ENCODE data around the gene RBBP8.

Gene RBBP8

DNA sequence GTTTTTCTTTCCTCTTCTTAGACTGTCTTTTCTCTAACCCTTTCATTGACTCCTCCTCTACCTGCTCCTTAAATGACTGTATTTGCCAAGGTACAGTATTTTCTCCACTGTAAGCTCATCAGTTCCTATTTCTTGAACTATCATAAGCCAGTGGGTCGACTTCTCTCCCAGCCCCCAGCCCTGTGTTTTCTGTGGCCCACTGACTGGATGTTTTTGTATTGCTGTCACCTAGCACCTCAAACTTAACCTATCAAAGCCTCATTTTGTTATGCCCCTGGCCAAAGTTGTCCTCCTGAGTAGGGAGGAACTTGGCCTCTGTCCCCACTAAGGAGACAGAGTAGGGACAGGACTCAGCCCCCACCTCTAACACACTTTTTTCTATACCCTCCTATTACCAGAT, 136.8 kb downstream of the RBBP8 start:
- TF ChIP-seq, protein P1, sequence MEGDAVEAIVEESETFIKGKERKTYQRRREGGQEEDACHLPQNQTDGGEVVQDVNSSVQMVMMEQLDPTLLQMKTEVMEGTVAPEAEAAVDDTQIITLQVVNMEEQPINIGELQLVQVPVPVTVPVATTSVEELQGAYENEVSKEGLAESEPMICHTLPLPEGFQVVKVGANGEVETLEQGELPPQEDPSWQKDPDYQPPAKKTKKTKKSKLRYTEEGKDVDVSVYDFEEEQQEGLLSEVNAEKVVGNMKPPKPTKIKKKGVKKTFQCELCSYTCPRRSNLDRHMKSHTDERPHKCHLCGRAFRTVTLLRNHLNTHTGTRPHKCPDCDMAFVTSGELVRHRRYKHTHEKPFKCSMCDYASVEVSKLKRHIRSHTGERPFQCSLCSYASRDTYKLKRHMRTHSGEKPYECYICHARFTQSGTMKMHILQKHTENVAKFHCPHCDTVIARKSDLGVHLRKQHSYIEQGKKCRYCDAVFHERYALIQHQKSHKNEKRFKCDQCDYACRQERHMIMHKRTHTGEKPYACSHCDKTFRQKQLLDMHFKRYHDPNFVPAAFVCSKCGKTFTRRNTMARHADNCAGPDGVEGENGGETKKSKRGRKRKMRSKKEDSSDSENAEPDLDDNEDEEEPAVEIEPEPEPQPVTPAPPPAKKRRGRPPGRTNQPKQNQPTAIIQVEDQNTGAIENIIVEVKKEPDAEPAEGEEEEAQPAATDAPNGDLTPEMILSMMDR (IDR thresholded peaks at IDR 0.05; ENCODE audit: borderline replicate concordance, extremely low read depth, low read length, poor library complexity, severe bottlenecking) = no peak
- no peak for TF ChIP-seq EZH2 (IDR thresholded peaks at IDR 0.05; ENCODE audit: borderline replicate concordance, low read depth, low read length, severe bottlenecking)

DNA sequence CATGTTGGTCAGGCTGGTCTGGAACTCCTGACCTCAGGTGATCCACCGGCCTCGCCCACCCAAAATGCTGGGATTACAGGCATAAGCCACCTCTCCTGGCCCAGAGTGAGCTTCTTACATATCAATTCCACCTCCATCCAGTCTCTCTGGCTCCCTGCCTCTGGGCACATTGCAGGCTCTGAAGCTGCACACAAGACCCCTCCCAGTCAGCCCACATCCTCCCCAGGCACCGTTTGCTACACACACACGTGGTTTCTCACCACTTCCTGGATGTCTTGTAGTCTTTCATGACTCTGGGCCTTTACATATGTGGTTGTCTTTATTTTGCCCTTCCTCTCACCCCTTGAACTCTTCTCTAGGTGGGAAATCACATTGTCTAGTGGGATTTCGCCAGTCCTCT, 138.2 kb downstream of the RBBP8 start:
- Histone ChIP-seq H3K4me1 (ENCODE audit: insufficient read depth, low read length) (peaks cover 52% of the 10 kb centered on the region), H3K36me3 (ENCODE audit: insufficient read depth, low read length) (no peaks in the 10 kb centered on the region), H3K79me2 (ENCODE audit: insufficient read depth, low read length) (no peaks in the 10 kb centered on the region), H3K9ac (ENCODE audit: low read depth, low read length) (peak overlapping the region; percentile 27; the same call in 1 of the 2 replicates), H3K4me2 (ENCODE audit: insufficient read depth, low read length) (peak overlapping the region; percentile 52), H3K9me3 (ENCODE audit: insufficient read depth, low read length, severe bottlenecking) (no peaks in the 10 kb centered on the region), H3K4me3 (ENCODE audit: low read depth in 1 of 2, low read length in 2 of 2) (no peak overlapping the region), H4K20me1 (ENCODE audit: insufficient read depth, low read length) (peaks cover 5% of the 10 kb centered on the region; the same call in 1 of the 2 replicates), H3K27ac (ENCODE audit: low read length) (peak overlapping the region; percentile 81), H2AFZ (ENCODE audit: low read depth, low read length) (no peak overlapping the region), H3K27me3 (ENCODE audit: insufficient read depth, low read length, poor library complexity) (no peaks in the 10 kb centered on the region)
- TF ChIP-seq, protein P1 (IDR thresholded peaks at IDR 0.05; ENCODE audit: borderline replicate concordance, extremely low read depth, low read length, poor library complexity, severe bottlenecking) = no peak
- TF ChIP-seq EZH2 (IDR thresholded peaks at IDR 0.05; ENCODE audit: borderline replicate concordance, low read depth, low read length, severe bottlenecking) = no peak
- peak; percentile 96 for DNase-seq
- peak; percentile 99 for ATAC-seq (ENCODE audit: insufficient read depth, low read depth)

More for the DNA sequence above, 136.8 kb downstream of the RBBP8 start:
- Histone ChIP-seq H4K20me1 (ENCODE audit: insufficient read depth, low read length) (peaks cover 5% of the 10 kb centered on the region; the same call in 1 of the 2 replicates), H3K4me1 (ENCODE audit: insufficient read depth, low read length) (peaks cover 52% of the 10 kb centered on the region), H3K9ac (ENCODE audit: low read depth, low read length) (no peak overlapping the region), H3K9me3 (ENCODE audit: insufficient read depth, low read length, severe bottlenecking) (no peaks in the 10 kb centered on the region), H3K27me3 (ENCODE audit: insufficient read depth, low read length, poor library complexity) (no peaks in the 10 kb centered on the region), H3K4me3 (ENCODE audit: low read depth in 1 of 2, low read length in 2 of 2) (no peak overlapping the region), H3K4me2 (ENCODE audit: insufficient read depth, low read length) (no peak overlapping the region), H3K79me2 (ENCODE audit: insufficient read depth, low read length) (no peaks in the 10 kb centered on the region), H2AFZ (ENCODE audit: low read depth, low read length) (no peak overlapping the region), H3K27ac (ENCODE audit: low read length) (peak overlapping the region; percentile 74), H3K36me3 (ENCODE audit: insufficient read depth, low read length) (no peaks in the 10 kb centered on the region)
- DNase-seq (no peak), ATAC-seq (ENCODE audit: insufficient read depth, low read depth) (no peak)

DNA sequence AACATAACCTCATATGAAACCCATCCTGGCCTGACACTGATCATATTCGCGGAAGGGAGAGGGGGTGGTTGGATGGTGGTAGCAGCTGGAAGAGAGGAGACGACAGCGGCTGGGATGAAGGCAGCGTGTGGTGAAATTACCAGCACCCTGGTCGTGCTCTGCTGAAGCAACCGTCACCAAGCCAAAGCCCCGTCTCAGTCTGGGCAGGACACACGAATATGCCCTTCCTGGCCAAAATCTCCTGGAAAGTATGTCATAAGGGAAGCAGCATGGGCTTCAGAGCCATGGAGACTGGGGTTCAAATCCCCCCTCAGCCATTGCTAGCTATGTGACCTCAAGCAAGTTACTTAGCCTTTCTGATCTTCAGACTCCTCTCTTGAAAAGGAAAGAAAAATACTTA, 139.0 kb downstream of the RBBP8 start:
- ATAC-seq (ENCODE audit: insufficient read depth, low read depth) = no peak
- Histone ChIP-seq H3K27me3 (ENCODE audit: insufficient read depth, low read length, poor library complexity) (no peaks in the 10 kb centered on the region), H3K27ac (ENCODE audit: low read length) (peak overlapping the region; percentile 81), H3K4me3 (ENCODE audit: low read depth in 1 of 2, low read length in 2 of 2) (no peak overlapping the region), H3K9me3 (ENCODE audit: insufficient read depth, low read length, severe bottlenecking) (no peaks in the 10 kb centered on the region), H3K4me2 (ENCODE audit: insufficient read depth, low read length) (peak overlapping the region; percentile 44), H2AFZ (ENCODE audit: low read depth, low read length) (no peak overlapping the region), H3K9ac (ENCODE audit: low read depth, low read length) (0 out of 2 replicates have a peak overlapping the region, but pooled peaks have one; percentile 14), H3K36me3 (ENCODE audit: insufficient read depth, low read length) (no peaks in the 10 kb centered on the region), H3K4me1 (ENCODE audit: insufficient read depth, low read length) (peaks cover 52% of the 10 kb centered on the region), H3K79me2 (ENCODE audit: insufficient read depth, low read length) (no peaks in the 10 kb centered on the region), H4K20me1 (ENCODE audit: insufficient read depth, low read length) (peaks cover 5% of the 10 kb centered on the region; the same call in 1 of the 2 replicates)
- DNase-seq = peak; percentile 23
- TF ChIP-seq EZH2 (IDR thresholded peaks at IDR 0.05; ENCODE audit: borderline replicate concordance, low read depth, low read length, severe bottlenecking) = no peak
- TF ChIP-seq, protein P1 (IDR thresholded peaks at IDR 0.05; ENCODE audit: borderline replicate concordance, extremely low read depth, low read length, poor library complexity, severe bottlenecking) = no peak

Measured in DND-41 (cell line).